ENCODE data around the gene ATP6V1E1. TPM values are rescaled to one million over a fixed set of nuclear protein-coding genes. Genes with fewer than 3 reads are reported as not detected.
"Not testable (repeated sequence)": the region's sequence is repeated elsewhere in the genome, so short reads cannot be mapped to it uniquely, and the experiment has no call there.

ATP6V1E1 gene
- total RNA-seq, 2 experiments from 2014 or later = 74.5 to 75.5 TPM

- no peak overlapping the region for H3K27ac Mint-ChIP-seq
- no peaks in the 10 kb centered on the region for H3K9me3 Mint-ChIP-seq
- no peak for DNase-seq
- H3K27me3 Mint-ChIP-seq (ENCODE audit: low read depth) = no peaks in the 10 kb centered on the region
- H3K4me1 Mint-ChIP-seq (ENCODE audit: low read depth) = peaks cover 3% of the 10 kb centered on the region
- H3K4me3 Mint-ChIP-seq = no peak overlapping the region
- H3K36me3 Mint-ChIP-seq (ENCODE audit: low read depth) = peaks cover 6% of the 10 kb centered on the region
- CTCF ChIA-PET = interaction anchor here (0.6 to 0.7 kb wide), 2 partner anchors 123 to 314 kb away, joined by 3 to 4 read pairs; no protein-coding TSS in a partner anchor
- intact Hi-C loops (cut with micrococcal nuclease) = no loop called here
Observed at GRCh38 chr22:17647452-17647851, 18.9 kb upstream of the ATP6V1E1 start.

DNA sequence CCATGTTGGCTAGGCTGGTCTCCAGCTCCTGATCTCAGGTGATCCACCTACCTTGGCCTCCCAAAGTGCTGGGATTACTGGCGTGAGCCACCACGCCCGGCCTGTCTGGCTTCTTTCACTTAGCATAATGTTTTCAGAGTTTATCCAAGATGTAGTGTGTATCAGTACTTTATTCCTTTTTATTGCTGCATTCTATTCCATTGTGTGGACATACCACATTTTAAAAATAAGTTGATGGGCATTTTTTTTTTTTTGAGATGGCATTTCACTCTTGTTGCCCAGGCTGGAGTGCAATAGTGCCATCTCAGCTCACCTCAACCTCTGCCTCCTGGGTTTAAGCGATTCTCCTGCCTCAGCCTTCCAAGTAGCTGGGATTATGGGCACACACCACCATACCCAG, 13.8 kb upstream of the ATP6V1E1 start:
- DNase-seq; H3K27me3 Mint-ChIP-seq (ENCODE audit: low read depth); H3K27ac Mint-ChIP-seq; H3K4me3 Mint-ChIP-seq; H3K9me3 Mint-ChIP-seq; intact Hi-C loops (cut with micrococcal nuclease): not testable (repeated sequence)
- Mint-ChIP-seq H3K4me1 (ENCODE audit: low read depth) (peaks cover 24% of the 10 kb centered on the region), H3K36me3 (ENCODE audit: low read depth) (peaks cover 19% of the 10 kb centered on the region)
- CTCF ChIA-PET = interaction anchor here (1.0 kb wide), 1 partner anchor 88 kb away, joined by 4 read pairs; no protein-coding TSS in a partner anchor

DNA sequence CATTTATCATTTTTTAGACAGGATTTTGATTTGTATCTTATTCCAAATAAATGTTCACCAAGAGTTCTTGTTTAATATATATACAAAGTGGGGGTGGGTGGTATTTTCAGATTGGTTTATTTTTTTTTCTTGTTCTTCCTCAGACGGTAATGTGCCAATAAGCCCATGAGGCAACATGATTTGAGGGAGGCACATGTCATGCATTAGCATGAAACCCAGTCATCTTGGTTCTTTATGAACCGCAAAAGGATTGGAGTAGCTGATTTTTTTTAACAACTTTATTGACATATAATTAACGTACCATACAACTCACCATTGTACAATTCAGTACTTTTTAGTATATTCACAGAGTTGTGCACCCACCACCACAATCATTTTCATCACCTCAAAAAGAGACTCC, 12.7 kb upstream of the ATP6V1E1 start:
- H3K36me3 Mint-ChIP-seq (ENCODE audit: low read depth) = peaks cover 18% of the 10 kb centered on the region
- intact Hi-C loops (cut with micrococcal nuclease) = no loop called here
- H3K4me1 Mint-ChIP-seq (ENCODE audit: low read depth) = peaks cover 22% of the 10 kb centered on the region
- no peak overlapping the region for H3K27ac Mint-ChIP-seq
- H3K4me3 Mint-ChIP-seq = no peak overlapping the region
- H3K9me3 Mint-ChIP-seq = no peaks in the 10 kb centered on the region
- CTCF ChIA-PET = no interaction called here
- no peak for DNase-seq
- no peaks in the 10 kb centered on the region for H3K27me3 Mint-ChIP-seq (ENCODE audit: low read depth)

DNA sequence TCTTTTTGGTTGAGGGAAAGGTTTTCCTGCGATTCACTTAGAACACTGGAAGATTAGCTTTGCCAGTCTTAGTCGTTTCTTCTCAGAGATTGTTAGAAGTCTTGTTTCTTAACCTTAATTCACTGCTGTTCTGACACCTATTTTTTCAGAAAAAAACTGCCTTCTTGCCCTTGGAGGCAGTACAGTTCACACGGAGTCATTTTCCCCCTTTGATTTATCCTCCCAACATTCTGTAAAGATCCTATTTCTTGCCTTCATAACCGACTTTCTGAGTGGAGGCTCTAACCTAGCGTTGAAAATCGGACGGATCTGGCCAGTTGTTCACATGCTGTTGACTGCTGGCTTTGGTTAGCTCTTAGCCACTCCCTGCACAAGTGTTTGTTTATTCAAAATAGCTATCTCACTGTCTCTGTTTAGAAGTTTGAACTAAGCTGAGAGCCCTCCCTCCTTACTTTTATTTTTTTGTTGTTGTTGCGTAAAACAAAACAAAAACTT, 10.7 kb upstream of the ATP6V1E1 start:
- intact Hi-C loops (cut with micrococcal nuclease) = loop anchor here (5.0 kb wide), 2 partner anchors 357 to 358 kb away; no protein-coding TSS in a partner anchor
- no peak for DNase-seq
- H3K27me3 Mint-ChIP-seq (ENCODE audit: low read depth) = no peaks in the 10 kb centered on the region
- peaks cover 22% of the 10 kb centered on the region for H3K4me1 Mint-ChIP-seq (ENCODE audit: low read depth)
- peak overlapping the region; percentile 89 for H3K27ac Mint-ChIP-seq
- H3K4me3 Mint-ChIP-seq = peak overlapping the region; percentile 85
- H3K36me3 Mint-ChIP-seq (ENCODE audit: low read depth) = peaks cover 18% of the 10 kb centered on the region
- no peaks in the 10 kb centered on the region for H3K9me3 Mint-ChIP-seq
- CTCF ChIA-PET = interaction anchor here (0.7 to 1.4 kb wide), 4 partner anchors 24 to 467 kb away, joined by 3 to 5 read pairs (median 4); no protein-coding TSS in a partner anchor

GRCh38 chr22:17638432-17639246, 10.1 kb upstream of the ATP6V1E1 start, which contains the start of gene BCL2L13:
Gene BCL2L13, plus strand, starts transcription at chr22:17638757. Its CDS starts 16,955 bp downstream, at chr22:17655712.
- peak within 1 kb of the TSS; percentile 89 for H3K27ac Mint-ChIP-seq
- no peaks in the 10 kb centered on the region for H3K27me3 Mint-ChIP-seq (ENCODE audit: low read depth)
- H3K36me3 Mint-ChIP-seq (ENCODE audit: low read depth) = peaks cover 18% of the 10 kb centered on the region
- intact Hi-C loops (cut with micrococcal nuclease) = loop anchor here (1.0 to 5.0 kb wide), 5 partner anchors 10 to 554 kb away; partner anchors contain the start of genes ATP6V1E1 and IL17RA
- peaks cover 22% of the 10 kb centered on the region for H3K4me1 Mint-ChIP-seq (ENCODE audit: low read depth)
- DNase-seq = peak; percentile 94
- H3K9me3 Mint-ChIP-seq = no peaks in the 10 kb centered on the region
- H3K4me3 Mint-ChIP-seq = peak within 1 kb of the TSS; percentile 85
- CTCF ChIA-PET = interaction anchor here (0.7 to 1.4 kb wide), 4 partner anchors 24 to 467 kb away, joined by 3 to 5 read pairs (median 4); no protein-coding TSS in a partner anchor

DNA sequence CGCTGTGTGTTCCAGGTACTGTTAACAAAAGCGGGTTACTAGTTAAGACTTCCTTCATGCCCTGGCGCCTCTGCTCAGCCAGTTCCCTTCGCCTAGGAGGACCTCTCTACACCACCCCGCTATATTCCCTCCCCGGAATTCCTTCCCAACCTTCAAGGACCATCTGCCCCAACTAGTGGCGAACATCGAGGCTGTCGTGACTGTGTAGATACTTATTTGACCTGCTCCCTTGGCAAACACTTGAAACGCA, 9.6 kb upstream of the ATP6V1E1 start:
- no peak for DNase-seq
- Mint-ChIP-seq H3K9me3 (no peaks in the 10 kb centered on the region), H3K27me3 (ENCODE audit: low read depth) (no peaks in the 10 kb centered on the region), H3K4me3 (peak overlapping the region; percentile 85), H3K4me1 (ENCODE audit: low read depth) (peaks cover 22% of the 10 kb centered on the region), H3K36me3 (ENCODE audit: low read depth) (peaks cover 18% of the 10 kb centered on the region), H3K27ac (peak overlapping the region; percentile 89)
- intact Hi-C loops (cut with micrococcal nuclease) = loop anchor here (1.0 to 5.0 kb wide), 5 partner anchors 10 to 554 kb away; partner anchors contain the start of genes ATP6V1E1 and IL17RA
- CTCF ChIA-PET = no interaction called here

GRCh38 chr22:17637490-17638181, 9.1 kb upstream of the ATP6V1E1 start:
- DNase-seq = no peak
- Mint-ChIP-seq H3K4me1 (ENCODE audit: low read depth) (peaks cover 22% of the 10 kb centered on the region), H3K36me3 (ENCODE audit: low read depth) (peaks cover 14% of the 10 kb centered on the region), H3K27ac (peak overlapping the region; percentile 89), H3K27me3 (ENCODE audit: low read depth) (no peaks in the 10 kb centered on the region), H3K9me3 (no peaks in the 10 kb centered on the region), H3K4me3 (peak overlapping the region; percentile 85)
- intact Hi-C loops (cut with micrococcal nuclease) = loop anchor here (1.0 to 5.0 kb wide), 5 partner anchors 9 to 553 kb away; partner anchors contain the start of genes ATP6V1E1 and IL17RA
- CTCF ChIA-PET = no interaction called here

DNA sequence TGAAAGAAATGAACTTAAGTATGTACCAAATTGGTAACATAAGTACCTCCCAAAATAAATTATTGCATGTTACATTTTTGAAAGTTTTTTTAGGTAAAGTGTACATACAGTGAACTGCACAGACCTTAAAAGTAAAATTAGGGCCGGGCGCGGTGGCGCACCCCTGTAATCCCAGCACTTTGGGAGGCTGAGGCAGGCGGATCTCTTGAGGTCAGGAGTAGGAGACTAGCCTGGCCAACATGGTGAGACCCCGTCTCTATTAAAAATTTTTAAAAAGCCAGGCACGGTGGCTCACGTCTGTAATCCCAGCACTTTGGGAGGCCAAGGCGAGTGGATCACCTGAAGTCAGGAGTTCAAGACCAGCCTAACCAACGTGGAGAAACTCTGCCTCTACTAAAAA, 8.3 kb upstream of the ATP6V1E1 start:
- DNase-seq; H3K27me3 Mint-ChIP-seq (ENCODE audit: low read depth); H3K4me3 Mint-ChIP-seq; H3K27ac Mint-ChIP-seq; CTCF ChIA-PET; H3K9me3 Mint-ChIP-seq: not testable (repeated sequence)
- Mint-ChIP-seq H3K36me3 (ENCODE audit: low read depth) (peaks cover 10% of the 10 kb centered on the region), H3K4me1 (ENCODE audit: low read depth) (peaks cover 22% of the 10 kb centered on the region)
- intact Hi-C loops (cut with micrococcal nuclease) = loop anchor here (5.0 kb wide), 2 partner anchors 355 to 360 kb away; no protein-coding TSS in a partner anchor

- Mint-ChIP-seq H3K4me1 (ENCODE audit: low read depth) (peaks cover 12% of the 10 kb centered on the region), H3K27ac (no peak overlapping the region), H3K4me3 (no peak overlapping the region), H3K36me3 (ENCODE audit: low read depth) (peaks cover 6% of the 10 kb centered on the region), H3K9me3 (no peaks in the 10 kb centered on the region), H3K27me3 (ENCODE audit: low read depth) (no peaks in the 10 kb centered on the region)
- no peak for DNase-seq
- intact Hi-C loops (cut with micrococcal nuclease) = loop anchor here (5.0 kb wide), 2 partner anchors 352 to 363 kb away; no protein-coding TSS in a partner anchor
- CTCF ChIA-PET = no interaction called here
Observed at GRCh38 chr22:17634696-17635095, 6.1 kb upstream of the ATP6V1E1 start.

DNA sequence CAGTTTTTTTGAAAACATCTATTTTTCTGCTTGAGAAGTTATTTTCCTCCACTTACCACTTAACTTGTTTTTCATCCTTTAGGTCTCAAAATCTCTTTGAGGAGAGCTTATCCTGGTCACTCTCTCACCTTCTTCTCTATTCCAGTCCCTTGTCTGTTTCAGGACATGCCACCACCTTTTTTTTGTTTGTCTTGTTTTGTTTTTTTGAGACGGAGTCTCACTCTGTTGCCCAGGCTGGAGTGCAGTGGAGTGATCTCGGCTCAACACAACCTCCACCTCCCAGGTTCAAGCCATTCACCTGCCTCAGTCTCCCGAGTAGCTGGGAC, 5.4 kb upstream of the ATP6V1E1 start:
- Mint-ChIP-seq H3K4me3 (no peak overlapping the region), H3K27ac (no peak overlapping the region), H3K9me3 (no peaks in the 10 kb centered on the region), H3K27me3 (ENCODE audit: low read depth) (no peaks in the 10 kb centered on the region), H3K4me1 (ENCODE audit: low read depth) (peaks cover 6% of the 10 kb centered on the region), H3K36me3 (ENCODE audit: low read depth) (peaks cover 1% of the 10 kb centered on the region)
- no peak for DNase-seq
- CTCF ChIA-PET = no interaction called here
- intact Hi-C loops (cut with micrococcal nuclease) = no loop called here

GRCh38 chr22:17633217-17633997, 4.9 kb upstream of the ATP6V1E1 start:
- CTCF ChIA-PET = no interaction called here
- H3K4me3 Mint-ChIP-seq = no peak overlapping the region
- no peaks in the 10 kb centered on the region for H3K9me3 Mint-ChIP-seq
- peaks cover 6% of the 10 kb centered on the region for H3K4me1 Mint-ChIP-seq (ENCODE audit: low read depth)
- H3K27me3 Mint-ChIP-seq (ENCODE audit: low read depth) = no peaks in the 10 kb centered on the region
- H3K27ac Mint-ChIP-seq = peak overlapping the region; percentile 3
- peaks cover 1% of the 10 kb centered on the region for H3K36me3 Mint-ChIP-seq (ENCODE audit: low read depth)
- DNase-seq = no peak
- intact Hi-C loops (cut with micrococcal nuclease) = no loop called here
